ENCODE results near the gene MLXIP.

MLXIP gene

GRCh38 chr12:122126713-122127597, 48.4 kb downstream of the MLXIP start:
- DNase-seq: no peak

- no peak for DNase-seq
Observed at GRCh38 chr12:122127839-122128238, 49.3 kb downstream of the MLXIP start.

GRCh38 chr12:122128481-122128880, 49.9 kb downstream of the MLXIP start:
- DNase-seq: no peak

- no peak for DNase-seq
Observed at GRCh38 chr12:122129131-122129530, 50.6 kb downstream of the MLXIP start.

- no peak for DNase-seq
Observed at GRCh38 chr12:122130150-122130549, 51.6 kb downstream of the MLXIP start.

- no peak for DNase-seq
Observed at GRCh38 chr12:122133192-122133950, 54.8 kb downstream of the MLXIP start.

- no peak for DNase-seq
Observed at GRCh38 chr12:122135437-122136031, 57.0 kb downstream of the MLXIP start.

GRCh38 chr12:122137229-122137628, 58.7 kb downstream of the MLXIP start:
- no peak for DNase-seq

GRCh38 chr12:122137681-122138080, 59.1 kb downstream of the MLXIP start:
- DNase-seq: no peak

GRCh38 chr12:122138181-122138580, 59.6 kb downstream of the MLXIP start:
- DNase-seq: no peak

- no peak for DNase-seq
Observed at GRCh38 chr12:122138616-122139015, 60.1 kb downstream of the MLXIP start.

- no peak for DNase-seq
Observed at GRCh38 chr12:122139266-122139665, 60.7 kb downstream of the MLXIP start.

- DNase-seq: no peak
Observed at GRCh38 chr12:122139941-122140340, 61.4 kb downstream of the MLXIP start.

- no peak for DNase-seq
Observed at GRCh38 chr12:122140467-122141257, 62.1 kb downstream of the MLXIP start.

GRCh38 chr12:122141911-122142725, 63.6 kb downstream of the MLXIP start:
- DNase-seq: no peak

- DNase-seq: no peak
Observed at GRCh38 chr12:122142857-122143256, 64.3 kb downstream of the MLXIP start.

- no peak for DNase-seq
Observed at GRCh38 chr12:122144885-122145284, 66.3 kb downstream of the MLXIP start.

GRCh38 chr12:122145505-122146330, 67.2 kb downstream of the MLXIP start:
- DNase-seq: no peak

GRCh38 chr12:122147514-122148290, 69.1 kb downstream of the MLXIP start:
- DNase-seq: no peak

- DNase-seq: no peak
Observed at GRCh38 chr12:122148657-122149056, 70.1 kb downstream of the MLXIP start.

Measured in fibroblast of skin of right quadriceps (primary cell).